Measurements from ENCODE around the gene ITGB1. TPM values are rescaled to one million over a fixed set of nuclear protein-coding genes. Genes with fewer than 3 reads are reported as not detected.
"Not testable (repeated sequence)": the region's sequence is repeated elsewhere in the genome, so short reads cannot be mapped to it uniquely, and the experiment has no call there.

Gene ITGB1
- total and polyA plus RNA-seq, 9 donors = 308 to 467 (median 379) TPM

DNA sequence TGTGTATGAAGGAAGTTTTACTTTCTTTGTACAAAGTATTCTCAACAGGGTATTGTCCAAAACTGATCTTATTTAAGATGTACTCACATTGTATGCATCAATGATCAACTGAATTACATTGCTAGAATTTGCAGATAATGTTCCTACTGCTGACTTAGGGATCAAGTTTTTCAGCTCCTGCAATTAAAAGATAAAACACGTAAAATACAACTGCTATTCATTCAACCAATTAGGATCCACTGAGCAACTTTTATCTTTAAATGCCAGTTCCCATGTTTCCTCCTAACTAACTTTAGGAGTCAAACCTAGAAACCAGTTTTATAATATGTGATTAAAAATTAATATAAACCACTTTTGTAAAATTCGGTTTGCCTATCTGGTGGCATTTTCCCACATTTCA is 35.9 kb downstream of the ITGB1 start:
- no peaks in the 10 kb centered on the region for H3K4me1 ChIP-seq (ENCODE audit: control insufficient read depth, insufficient read depth, low read length)
- H3K27me3 ChIP-seq (ENCODE audit: control insufficient read depth, insufficient read depth, low read length) = no peaks in the 10 kb centered on the region
- no peak overlapping the region for H3K27ac ChIP-seq (ENCODE audit: low read length)
- no peaks in the 10 kb centered on the region for H3K9me3 ChIP-seq (replicated peaks; ENCODE audit: control insufficient read depth, low read depth, low read length)
- DNase-seq = no peak
- H3K36me3 ChIP-seq (ENCODE audit: control insufficient read depth, insufficient read depth, low read length) = peaks cover 33% of the 10 kb centered on the region
- no peak overlapping the region for H3K4me3 ChIP-seq (ENCODE audit: low read length)
- no CpG with 5 or more reads among the region's 2 CpGs for WGBS (ENCODE audit: insufficient coverage)

- H3K9me3 ChIP-seq (replicated peaks; ENCODE audit: control insufficient read depth, low read depth, low read length); H3K27ac ChIP-seq (ENCODE audit: low read length); H3K4me3 ChIP-seq (ENCODE audit: low read length); DNase-seq; H3K27me3 ChIP-seq (ENCODE audit: control insufficient read depth, insufficient read depth, low read length); H3K4me1 ChIP-seq (ENCODE audit: control insufficient read depth, insufficient read depth, low read length): not testable (repeated sequence)
- no CpG with 5 or more reads among the region's 5 CpGs for WGBS (ENCODE audit: insufficient coverage)
- peaks cover 28% of the 10 kb centered on the region for H3K36me3 ChIP-seq (ENCODE audit: control insufficient read depth, insufficient read depth, low read length)
Measured at GRCh38 chr10:32917817-32918216, 40.2 kb downstream of the ITGB1 start.

DNA sequence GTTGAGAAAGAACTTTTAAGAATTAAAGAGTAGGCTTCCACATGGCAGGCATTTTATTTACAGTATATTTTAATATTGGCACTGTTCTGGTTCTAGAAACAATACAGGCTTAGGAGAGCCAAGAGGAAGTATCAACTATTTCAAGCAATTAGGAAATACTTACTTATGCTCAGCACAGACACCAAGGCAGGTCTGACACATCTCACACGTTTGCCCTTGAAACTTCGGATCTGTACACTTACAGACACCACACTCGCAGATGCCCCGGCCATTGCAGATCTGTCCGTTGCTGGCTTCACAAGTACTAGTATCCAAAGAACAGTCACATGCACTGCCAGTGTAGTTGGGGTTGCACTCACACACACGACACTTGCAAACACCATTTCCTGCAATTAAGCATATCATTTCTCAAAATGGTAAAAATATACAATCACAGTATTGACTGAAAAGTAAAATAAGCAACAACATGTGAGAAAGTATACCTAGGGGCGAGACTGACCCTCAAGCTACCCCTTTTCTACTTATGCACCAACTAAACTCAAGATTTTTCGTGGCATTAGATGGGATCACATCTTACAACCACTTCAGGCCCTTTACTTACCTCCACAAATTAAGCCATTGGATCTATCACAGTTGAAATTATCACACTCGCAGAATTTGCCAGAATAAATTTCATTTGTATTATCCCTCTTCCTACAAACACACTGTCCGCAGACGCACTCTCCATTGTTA is 46.6 kb downstream of the ITGB1 start:
- Histone ChIP-seq H3K9me3 (replicated peaks; ENCODE audit: control insufficient read depth, low read depth, low read length) (no peaks in the 10 kb centered on the region), H3K27me3 (ENCODE audit: control insufficient read depth, insufficient read depth, low read length) (no peaks in the 10 kb centered on the region), H3K4me3 (ENCODE audit: low read length) (no peak overlapping the region), H3K36me3 (ENCODE audit: control insufficient read depth, insufficient read depth, low read length) (peaks cover 37% of the 10 kb centered on the region), H3K27ac (ENCODE audit: low read length) (no peak overlapping the region), H3K4me1 (ENCODE audit: control insufficient read depth, insufficient read depth, low read length) (no peaks in the 10 kb centered on the region)
- no peak for DNase-seq
- WGBS (ENCODE audit: insufficient coverage) = 94% methylated on average over 9 of the region's 11 CpGs

- H3K9me3 ChIP-seq (replicated peaks; ENCODE audit: control insufficient read depth, low read depth, low read length); H3K27me3 ChIP-seq (ENCODE audit: control insufficient read depth, insufficient read depth, low read length); H3K4me1 ChIP-seq (ENCODE audit: control insufficient read depth, insufficient read depth, low read length); DNase-seq; H3K4me3 ChIP-seq (ENCODE audit: low read length); H3K27ac ChIP-seq (ENCODE audit: low read length): not testable (repeated sequence)
- peaks cover 37% of the 10 kb centered on the region for H3K36me3 ChIP-seq (ENCODE audit: control insufficient read depth, insufficient read depth, low read length)
- WGBS (ENCODE audit: insufficient coverage) = no CpG with 5 or more reads among the region's 7 CpGs
Measured at GRCh38 chr10:32909970-32910369, 48.1 kb downstream of the ITGB1 start.

- H3K4me1 ChIP-seq (ENCODE audit: control insufficient read depth, insufficient read depth, low read length) = no peaks in the 10 kb centered on the region
- WGBS (ENCODE audit: insufficient coverage) = 33% methylated on average over 1 of the region's 1 CpG
- no peak overlapping the region for H3K4me3 ChIP-seq (ENCODE audit: low read length)
- no peaks in the 10 kb centered on the region for H3K27me3 ChIP-seq (ENCODE audit: control insufficient read depth, insufficient read depth, low read length)
- peaks cover 34% of the 10 kb centered on the region for H3K36me3 ChIP-seq (ENCODE audit: control insufficient read depth, insufficient read depth, low read length)
- H3K9me3 ChIP-seq (replicated peaks; ENCODE audit: control insufficient read depth, low read depth, low read length) = no peaks in the 10 kb centered on the region
- peak; percentile 13 for DNase-seq
- no peak overlapping the region for H3K27ac ChIP-seq (ENCODE audit: low read length)
Measured at GRCh38 chr10:32909456-32909855, 48.6 kb downstream of the ITGB1 start.

- H3K4me1 ChIP-seq (ENCODE audit: control insufficient read depth, insufficient read depth, low read length) = no peaks in the 10 kb centered on the region
- H3K36me3 ChIP-seq (ENCODE audit: control insufficient read depth, insufficient read depth, low read length) = peaks cover 22% of the 10 kb centered on the region
Measured at GRCh38 chr10:32906595-32906994, 51.4 kb downstream of the ITGB1 start.

DNA sequence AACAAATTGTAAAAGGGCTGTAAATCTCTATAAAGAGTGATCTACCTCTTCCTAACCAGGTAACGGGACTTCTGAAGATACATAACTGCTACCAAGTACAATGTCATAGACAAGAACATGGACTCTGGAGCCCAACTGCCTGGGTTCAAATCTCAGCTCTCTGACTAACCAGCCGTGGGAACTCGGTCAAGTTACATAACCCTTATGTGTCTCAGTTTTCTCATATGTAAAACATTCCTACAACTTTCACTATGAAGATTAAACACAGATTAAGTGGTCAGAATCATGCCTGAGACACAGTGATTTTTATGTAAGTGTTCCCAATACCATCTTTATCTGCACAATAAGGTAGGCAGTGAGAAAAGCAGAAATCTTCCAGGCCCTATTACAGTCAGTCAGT is 52.6 kb downstream of the ITGB1 start:
- Histone ChIP-seq H3K4me1 (ENCODE audit: control insufficient read depth, insufficient read depth, low read length) (no peaks in the 10 kb centered on the region), H3K4me3 (ENCODE audit: low read length) (no peak overlapping the region), H3K9me3 (replicated peaks; ENCODE audit: control insufficient read depth, low read depth, low read length) (no peaks in the 10 kb centered on the region), H3K36me3 (ENCODE audit: control insufficient read depth, insufficient read depth, low read length) (peaks cover 18% of the 10 kb centered on the region), H3K27ac (ENCODE audit: low read length) (no peak overlapping the region), H3K27me3 (ENCODE audit: control insufficient read depth, insufficient read depth, low read length) (no peaks in the 10 kb centered on the region)
- 97% methylated on average over 3 of the region's 3 CpGs for WGBS (ENCODE audit: insufficient coverage)
- no peak for DNase-seq

More at GRCh38 chr10:32906595-32906994, 51.4 kb downstream of the ITGB1 start:
- Histone ChIP-seq H3K27me3 (ENCODE audit: control insufficient read depth, insufficient read depth, low read length) (no peaks in the 10 kb centered on the region), H3K4me3 (ENCODE audit: low read length) (no peak overlapping the region), H3K27ac (ENCODE audit: low read length) (no peak overlapping the region), H3K9me3 (replicated peaks; ENCODE audit: control insufficient read depth, low read depth, low read length) (no peaks in the 10 kb centered on the region)
- no CpG with 5 or more reads among the region's 4 CpGs for WGBS (ENCODE audit: insufficient coverage)
- no peak for DNase-seq

DNA sequence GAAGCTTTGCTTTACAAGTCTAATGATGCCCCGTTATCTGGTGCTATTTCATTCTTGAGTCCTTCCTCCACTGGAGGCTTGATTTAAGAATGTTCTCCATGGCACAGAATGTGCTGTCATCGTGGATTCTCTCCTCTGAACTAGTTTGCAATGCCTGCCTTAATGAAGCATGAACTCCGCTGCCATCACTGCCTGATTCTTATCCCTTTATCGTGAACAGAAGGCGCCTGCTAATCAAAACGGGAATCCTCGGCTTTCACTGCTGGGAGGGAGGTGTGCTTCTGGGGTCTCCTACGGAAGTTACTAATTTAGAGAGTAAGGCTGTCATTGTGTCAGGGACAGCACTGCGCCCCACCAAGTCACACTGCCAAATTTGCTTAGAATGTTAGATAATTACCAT is 56.2 kb downstream of the ITGB1 start:
- WGBS (ENCODE audit: insufficient coverage) = 93% methylated on average over 7 of the region's 9 CpGs
- peaks cover 15% of the 10 kb centered on the region for H3K36me3 ChIP-seq (ENCODE audit: control insufficient read depth, insufficient read depth, low read length)
- no peak for DNase-seq
- H3K27me3 ChIP-seq (ENCODE audit: control insufficient read depth, insufficient read depth, low read length) = no peaks in the 10 kb centered on the region
- H3K4me1 ChIP-seq (ENCODE audit: control insufficient read depth, insufficient read depth, low read length) = no peaks in the 10 kb centered on the region
- no peak overlapping the region for H3K27ac ChIP-seq (ENCODE audit: low read length)
- H3K4me3 ChIP-seq (ENCODE audit: low read length) = no peak overlapping the region
- no peaks in the 10 kb centered on the region for H3K9me3 ChIP-seq (replicated peaks; ENCODE audit: control insufficient read depth, low read depth, low read length)

- H3K9me3 ChIP-seq (replicated peaks; ENCODE audit: control insufficient read depth, low read depth, low read length); H3K4me3 ChIP-seq (ENCODE audit: low read length); H3K4me1 ChIP-seq (ENCODE audit: control insufficient read depth, insufficient read depth, low read length); H3K36me3 ChIP-seq (ENCODE audit: control insufficient read depth, insufficient read depth, low read length); H3K27me3 ChIP-seq (ENCODE audit: control insufficient read depth, insufficient read depth, low read length); H3K27ac ChIP-seq (ENCODE audit: low read length); DNase-seq: not testable (repeated sequence)
- 90% methylated on average over 2 of the region's 7 CpGs for WGBS (ENCODE audit: insufficient coverage)
Measured at GRCh38 chr10:32895200-32895968, 62.6 kb downstream of the ITGB1 start.

- H3K27ac ChIP-seq (ENCODE audit: low read length) = no peak overlapping the region
- no peaks in the 10 kb centered on the region for H3K27me3 ChIP-seq (ENCODE audit: control insufficient read depth, insufficient read depth, low read length)
- H3K4me3 ChIP-seq (ENCODE audit: low read length) = no peak overlapping the region
- WGBS (ENCODE audit: insufficient coverage) = no CpG with 5 or more reads among the region's 2 CpGs
- no peak for DNase-seq
- H3K36me3 ChIP-seq (ENCODE audit: control insufficient read depth, insufficient read depth, low read length) = peaks cover 9% of the 10 kb centered on the region
- no peaks in the 10 kb centered on the region for H3K9me3 ChIP-seq (replicated peaks; ENCODE audit: control insufficient read depth, low read depth, low read length)
- no peaks in the 10 kb centered on the region for H3K4me1 ChIP-seq (ENCODE audit: control insufficient read depth, insufficient read depth, low read length)
Measured at GRCh38 chr10:32893916-32894664, 63.9 kb downstream of the ITGB1 start.

Measured in muscle of leg (tissue), 11 donors.